ENCODE data around the gene THAP4. TPM values are rescaled to one million over a fixed set of nuclear protein-coding genes. Genes with fewer than 3 reads are reported as not detected.

THAP4 gene
- total RNA-seq, 4 donors from 2014 or later: 46.4 to 56.2 (median 51.2) TPM

DNA sequence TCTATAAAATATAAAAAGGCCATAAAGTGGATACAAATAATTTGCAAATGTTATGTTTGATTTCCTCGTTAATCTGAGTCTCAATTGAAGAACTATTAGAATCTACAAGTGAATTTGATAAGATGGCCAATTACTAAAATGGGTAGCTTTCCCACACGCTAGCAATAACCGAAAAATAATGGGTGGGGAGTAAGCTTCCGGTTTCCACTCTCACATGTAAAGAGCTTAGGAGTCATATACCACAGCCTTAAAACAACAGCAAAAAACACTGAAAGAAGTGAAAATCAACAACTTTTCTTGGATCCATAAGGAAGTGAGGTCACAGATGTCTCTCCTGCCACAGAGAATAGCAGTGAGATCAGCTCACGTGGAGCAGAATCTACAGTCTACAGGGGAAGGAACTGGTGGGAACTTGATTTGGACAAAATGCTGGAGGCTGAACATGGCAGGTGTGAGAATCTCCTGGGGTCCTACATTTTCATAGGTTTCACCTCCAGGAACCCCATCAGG is 18.6 kb downstream of the THAP4 start:
- WGBS: 89% methylated on average over 5 of the region's 5 CpGs

DNA sequence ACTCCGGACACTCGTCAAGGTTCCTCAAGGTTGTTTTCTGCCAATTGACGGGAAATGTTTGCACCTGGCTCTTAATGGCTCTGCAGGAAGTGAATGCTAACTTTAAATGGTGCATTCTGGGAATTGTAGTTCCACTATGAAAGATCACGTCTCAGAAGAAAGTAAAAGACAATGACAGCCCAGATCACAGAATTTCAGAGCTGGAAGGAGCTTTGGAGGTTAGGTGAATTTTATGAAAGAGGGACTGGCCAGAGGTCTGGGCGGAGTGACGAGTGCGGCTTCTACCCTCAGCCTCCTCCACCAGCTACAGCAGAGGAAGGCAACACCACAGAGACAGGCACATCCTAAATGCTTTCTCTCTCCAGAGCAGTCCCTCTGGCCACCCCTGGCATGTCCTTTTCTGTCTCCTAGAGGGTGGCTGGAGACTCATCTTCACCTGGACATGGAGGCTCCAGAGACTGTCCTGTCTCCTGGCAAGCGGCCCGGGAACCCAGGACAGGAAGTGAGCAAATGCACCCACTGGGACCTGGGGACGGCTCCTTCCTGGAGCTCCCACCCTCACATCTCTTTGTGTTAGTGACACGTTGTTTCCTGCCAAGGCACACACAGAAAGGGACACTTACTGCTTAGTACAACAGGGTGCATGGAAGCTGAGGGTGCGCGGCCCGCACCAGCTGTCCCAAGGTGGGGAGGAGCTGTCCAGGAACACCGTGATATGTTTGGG is 19.4 kb downstream of the THAP4 start:
- 61% methylated on average over 11 of the region's 15 CpGs for WGBS
- Histone ChIP-seq H3K36me3 (peaks cover 6% of the 10 kb centered on the region), H3K4me3 (peak overlapping the region; percentile 34), H3K9me3 (no peaks in the 10 kb centered on the region), H3K27ac (no peak overlapping the region), H3K27me3 (no peaks in the 10 kb centered on the region), H3K4me1 (peaks cover 17% of the 10 kb centered on the region)
- no peak for DNase-seq (ENCODE audit: low spot score in 2 of 2)
- no peak for TF ChIP-seq EP300 (IDR thresholded peaks at IDR 0.05)
- no peak for TF ChIP-seq POLR2A (IDR thresholded peaks at IDR 0.05)
- no peak for TF ChIP-seq POLR2AphosphoS5 (IDR thresholded peaks at IDR 0.05)
- TF ChIP-seq, protein P1, sequence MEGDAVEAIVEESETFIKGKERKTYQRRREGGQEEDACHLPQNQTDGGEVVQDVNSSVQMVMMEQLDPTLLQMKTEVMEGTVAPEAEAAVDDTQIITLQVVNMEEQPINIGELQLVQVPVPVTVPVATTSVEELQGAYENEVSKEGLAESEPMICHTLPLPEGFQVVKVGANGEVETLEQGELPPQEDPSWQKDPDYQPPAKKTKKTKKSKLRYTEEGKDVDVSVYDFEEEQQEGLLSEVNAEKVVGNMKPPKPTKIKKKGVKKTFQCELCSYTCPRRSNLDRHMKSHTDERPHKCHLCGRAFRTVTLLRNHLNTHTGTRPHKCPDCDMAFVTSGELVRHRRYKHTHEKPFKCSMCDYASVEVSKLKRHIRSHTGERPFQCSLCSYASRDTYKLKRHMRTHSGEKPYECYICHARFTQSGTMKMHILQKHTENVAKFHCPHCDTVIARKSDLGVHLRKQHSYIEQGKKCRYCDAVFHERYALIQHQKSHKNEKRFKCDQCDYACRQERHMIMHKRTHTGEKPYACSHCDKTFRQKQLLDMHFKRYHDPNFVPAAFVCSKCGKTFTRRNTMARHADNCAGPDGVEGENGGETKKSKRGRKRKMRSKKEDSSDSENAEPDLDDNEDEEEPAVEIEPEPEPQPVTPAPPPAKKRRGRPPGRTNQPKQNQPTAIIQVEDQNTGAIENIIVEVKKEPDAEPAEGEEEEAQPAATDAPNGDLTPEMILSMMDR (IDR thresholded peaks at IDR 0.05): no peak

More for the DNA sequence above, 18.6 kb downstream of the THAP4 start:
- Histone ChIP-seq H3K9me3 (no peaks in the 10 kb centered on the region), H3K27me3 (no peaks in the 10 kb centered on the region), H3K27ac (no peak overlapping the region), H3K36me3 (peaks cover 9% of the 10 kb centered on the region), H3K4me1 (peaks cover 17% of the 10 kb centered on the region), H3K4me3 (no peak overlapping the region)
- no peak for DNase-seq (ENCODE audit: low spot score in 2 of 2)
- no peak for TF ChIP-seq POLR2AphosphoS5 (IDR thresholded peaks at IDR 0.05)
- TF ChIP-seq, protein P1 (IDR thresholded peaks at IDR 0.05): no peak
- TF ChIP-seq EP300 (IDR thresholded peaks at IDR 0.05): no peak
- no peak for TF ChIP-seq POLR2A (IDR thresholded peaks at IDR 0.05)

DNA sequence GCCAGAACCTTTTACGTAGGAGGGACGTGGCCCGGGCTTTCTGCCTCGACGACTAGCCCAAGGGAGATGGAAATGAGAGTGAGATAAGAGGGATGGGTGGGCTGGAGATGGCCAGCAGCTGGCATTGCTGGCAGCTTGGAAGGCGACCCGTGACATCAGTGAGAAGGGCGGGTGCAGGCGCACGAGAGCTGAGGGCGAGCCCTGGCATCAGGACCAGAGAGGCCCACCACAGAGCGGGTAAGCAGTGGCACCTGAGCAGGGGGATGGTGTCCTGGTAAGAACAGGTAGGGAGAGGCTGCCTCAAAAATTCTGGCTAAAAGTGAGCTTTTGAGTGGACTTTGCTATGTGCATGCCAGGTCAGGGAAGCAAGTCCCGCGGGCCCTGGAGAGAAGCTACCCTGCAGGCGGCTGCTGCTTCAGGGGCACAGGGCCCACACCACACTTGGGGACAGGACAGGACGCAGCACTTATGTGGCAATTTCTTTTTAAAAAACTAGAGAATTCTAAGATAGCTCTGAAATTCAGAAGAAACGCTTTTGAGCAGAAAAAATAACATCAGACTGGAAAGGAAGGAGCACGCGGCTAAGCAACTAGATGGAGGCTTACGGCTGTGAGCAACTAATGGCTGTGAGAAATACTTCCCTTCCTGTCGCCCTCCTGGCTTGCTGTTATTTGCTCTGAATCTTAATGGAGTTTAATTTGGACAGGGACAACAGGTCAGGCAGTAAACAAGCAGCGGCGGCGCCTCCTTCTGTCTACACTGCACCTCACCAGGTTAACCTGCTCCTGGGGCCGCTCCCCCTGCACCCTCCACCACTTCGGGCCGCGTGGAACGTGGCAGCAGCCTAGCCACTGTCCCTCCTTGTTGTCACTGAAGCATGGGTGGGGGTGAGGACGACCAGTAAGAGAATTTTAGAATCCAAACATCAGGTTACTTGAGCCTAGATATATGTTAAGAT is 20.5 kb downstream of the THAP4 start:
- peaks cover 6% of the 10 kb centered on the region for H3K36me3 ChIP-seq
- no peaks in the 10 kb centered on the region for H3K27me3 ChIP-seq
- DNase-seq (ENCODE audit: low spot score in 2 of 2): no peak
- H3K4me1 ChIP-seq: peaks cover 17% of the 10 kb centered on the region
- H3K27ac ChIP-seq: no peak overlapping the region
- TF ChIP-seq EP300 (IDR thresholded peaks at IDR 0.05) (no peak), POLR2AphosphoS5 (IDR thresholded peaks at IDR 0.05) (no peak), POLR2A (IDR thresholded peaks at IDR 0.05) (no peak)
- TF ChIP-seq, protein P1 (IDR thresholded peaks at IDR 0.05): no peak
- WGBS: 92% methylated on average over 30 of the region's 30 CpGs
- H3K9me3 ChIP-seq: no peaks in the 10 kb centered on the region
- peak overlapping the region; percentile 34 for H3K4me3 ChIP-seq

DNA sequence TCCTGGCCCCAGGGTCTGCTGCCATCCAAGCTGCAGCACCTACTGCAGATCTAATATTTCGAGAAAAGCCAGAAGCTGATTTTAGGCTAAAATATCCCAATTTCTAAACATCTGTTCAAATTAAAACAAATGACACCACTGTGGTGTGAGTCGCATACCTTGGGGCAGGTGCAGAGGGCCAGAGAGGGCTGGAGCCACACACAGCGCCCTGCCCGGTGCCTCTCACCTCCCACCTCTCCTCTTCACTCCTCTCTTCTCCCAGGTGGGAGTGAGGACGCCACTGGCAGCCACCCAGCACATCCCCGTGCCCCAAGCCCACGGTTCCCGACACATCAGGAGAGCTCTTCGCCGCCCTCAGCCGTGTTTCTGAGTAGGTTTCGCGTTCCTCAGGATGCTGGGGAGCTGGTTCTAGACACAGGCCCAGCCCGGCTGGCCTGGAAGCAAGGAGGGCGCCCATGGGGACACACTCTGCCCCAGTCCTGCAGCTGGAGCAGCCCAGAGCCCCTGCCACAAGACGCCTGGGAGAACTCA is 21.4 kb downstream of the THAP4 start:
- TF ChIP-seq POLR2AphosphoS5 (IDR thresholded peaks at IDR 0.05) (no peak), POLR2A (IDR thresholded peaks at IDR 0.05) (no peak), EP300 (IDR thresholded peaks at IDR 0.05) (no peak)
- TF ChIP-seq, protein P1 (IDR thresholded peaks at IDR 0.05): no peak
- WGBS: 92% methylated on average over 15 of the region's 16 CpGs
- Histone ChIP-seq H3K27ac (no peak overlapping the region), H3K9me3 (no peaks in the 10 kb centered on the region), H3K27me3 (no peaks in the 10 kb centered on the region), H3K4me1 (peaks cover 23% of the 10 kb centered on the region), H3K36me3 (peaks cover 6% of the 10 kb centered on the region), H3K4me3 (no peak overlapping the region)
- DNase-seq (ENCODE audit: low spot score in 2 of 2): no peak
